Upper lobe of left lung (tissue), 6 donors: ENCODE results near the gene DNAH1. TPM values are rescaled to one million over a fixed set of nuclear protein-coding genes. Genes with fewer than 3 reads are reported as not detected.
A peak's percentile ranks its signal among the peaks of the same experiment; 100 is the strongest.

Experiments used
- ATAC-seq, 2 donors: fragments of 200-7000 bp; cut with Tn5 transposase; one replicate each; pipeline ENCODE4 v1.9.1; 2022; ENCODE audit warnings: mild to moderate bottlenecking in 2 of 2, moderate library complexity in 2 of 2; ENCODE audit not compliant: low FRiP score in 2 of 2
- DNase-seq, 2 donors: peaks; one replicate each; pipeline ENCODE4 v3.0.0-alpha.2; 2019 to 2020
- H3K27ac ChIP-seq, 4 donors: fragments of 200-600 bp; sonication (generic); one replicate each; pipeline ENCODE4 v1.5.1; 2016 to 2019
- H3K27me3 ChIP-seq, 4 donors: fragments of 200-600 bp; sonication (generic); one replicate each; pipeline ENCODE4 v1.5.1; 2017 to 2019
- H3K36me3 ChIP-seq, 4 donors: fragments of 200-600 bp; sonication (generic); one replicate each; pipeline ENCODE4 v1.5.1; 2016 to 2019
- H3K4me1 ChIP-seq, 4 donors: fragments of 200-600 bp; sonication (generic); one replicate each; pipeline ENCODE4 v1.5.1; 2018 to 2019
- H3K4me3 ChIP-seq, 4 donors: fragments of 200-600 bp; sonication (generic); one replicate each; pipeline ENCODE4 v1.5.1; 2017 to 2019; ENCODE audit warnings: mild to moderate bottlenecking in 2 of 4, moderate library complexity in 1 of 4
- H3K9me3 ChIP-seq, 4 donors: fragments of 200-600 bp; sonication (generic); one replicate each; pipeline ENCODE4 v1.5.1; 2018 to 2019
- EP300 ChIP-seq, 4 donors: sonication (generic); formaldehyde crosslinking; IDR thresholded peaks; one replicate each; pipeline ENCODE4 v1.5.1; 2017; ENCODE audit warnings: antibody characterized with exemption in 4 of 4, control low read depth in 2 of 4
- POLR2A ChIP-seq, 4 donors: fragments of 450-650 bp; IDR thresholded peaks; one replicate each; pipeline ENCODE4 v1.5.1; 2016 to 2017; ENCODE audit warnings: antibody characterized with exemption in 4 of 4, mild to moderate bottlenecking in 2 of 4
- POLR2AphosphoS5 ChIP-seq, 2 donors: sonication (generic); formaldehyde crosslinking; IDR thresholded peaks; one replicate each; pipeline ENCODE4 v1.5.1; 2017; ENCODE audit warnings: antibody characterized with exemption in 2 of 2
- WGBS, 2 donors: methylation state at CpG; one replicate each; pipeline ENCODE4 v1.1.5; 2017 to 2018; 5-methylcytosine and 5-hydroxymethylcytosine counted together
- total RNA-seq, 6 donors: library from RNA; depleted of rRNA in 4 of 6; stranded (reverse); fragments of >200 nt in 4 of 6; gene quantifications; one replicate each; pipeline versions ENCODE4 v1.1.0 to v1.2.1, GENCODE V29; 2016 to 2021
- TF ChIP-seq, protein P1 (sequence below), 6 experiments: fragments of 450-650 bp in 4 of 6; fragments of 200-600 bp in 2 of 6; sonication (generic) in 2 of 6; IDR thresholded peaks; one replicate each; pipeline ENCODE4 v1.5.1; 2016 to 2019; ENCODE audit warnings: antibody characterized with exemption in 6 of 6
- donor health status: DM: no; HTN: no; CAD: no; lungs with moderate emphysema.
- donor health status: DM: no; HTN: yes; CAD: no; lungs with severe emphysema.

The DNAH1 gene
- total RNA-seq, 6 donors from 2014 or later, result 10.8 to 67.1 (median 22.4) TPM

DNA sequence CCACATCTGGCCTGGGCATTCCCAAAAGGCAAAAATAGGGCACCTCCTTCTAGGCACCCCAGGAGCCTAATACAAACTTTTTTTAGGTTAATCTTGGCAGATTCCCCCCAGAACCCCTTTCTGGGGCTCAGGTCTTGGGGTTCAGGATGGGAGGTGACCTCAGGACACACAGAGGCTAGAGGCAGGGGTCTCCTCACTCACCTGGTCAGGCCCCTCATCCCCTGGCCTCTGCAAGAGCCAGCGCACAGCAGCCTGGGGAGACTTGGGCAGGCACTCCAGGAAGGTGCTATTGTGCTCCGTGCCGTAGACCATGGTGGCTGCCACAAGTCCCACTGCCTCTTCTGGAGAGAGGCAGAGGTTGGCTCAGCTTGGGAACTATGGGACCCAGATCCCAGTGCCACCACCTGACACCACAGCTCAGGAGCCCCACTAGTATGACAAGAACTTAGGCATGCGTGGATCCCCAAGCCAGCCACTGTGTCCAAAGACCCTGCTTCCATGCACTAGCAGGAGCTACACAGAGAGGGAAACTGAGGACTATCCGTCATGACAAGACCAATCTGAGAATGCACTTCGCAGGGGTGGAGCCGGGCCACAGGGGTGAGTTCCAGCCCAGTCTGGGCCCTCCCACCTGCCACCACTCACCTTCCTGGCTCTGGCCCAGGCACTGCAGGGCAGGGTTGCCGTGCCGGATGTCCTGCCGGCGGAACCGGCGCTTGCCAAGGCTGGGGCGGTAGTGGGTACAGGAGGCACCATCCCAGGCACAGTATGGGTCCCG lies 121.4 kb downstream of the DNAH1 start:
- no peaks in the 10 kb centered on the region for H3K27me3 ChIP-seq
- H3K36me3 ChIP-seq, result peaks cover 0 to 4% (median 0%) of the 10 kb centered on the region in 4 donors
- WGBS, 2 donors, result 74% methylated on average over 13 of the region's 15 CpGs; no CpG with 5 or more reads in 1 of the 2 donors
- TF ChIP-seq EP300 (IDR thresholded peaks at IDR 0.05) (no peak), POLR2AphosphoS5 (IDR thresholded peaks at IDR 0.05) (peak in 1 of 2 donors; percentile 33), POLR2A (IDR thresholded peaks at IDR 0.05) (no peak)
- TF ChIP-seq, protein P1, sequence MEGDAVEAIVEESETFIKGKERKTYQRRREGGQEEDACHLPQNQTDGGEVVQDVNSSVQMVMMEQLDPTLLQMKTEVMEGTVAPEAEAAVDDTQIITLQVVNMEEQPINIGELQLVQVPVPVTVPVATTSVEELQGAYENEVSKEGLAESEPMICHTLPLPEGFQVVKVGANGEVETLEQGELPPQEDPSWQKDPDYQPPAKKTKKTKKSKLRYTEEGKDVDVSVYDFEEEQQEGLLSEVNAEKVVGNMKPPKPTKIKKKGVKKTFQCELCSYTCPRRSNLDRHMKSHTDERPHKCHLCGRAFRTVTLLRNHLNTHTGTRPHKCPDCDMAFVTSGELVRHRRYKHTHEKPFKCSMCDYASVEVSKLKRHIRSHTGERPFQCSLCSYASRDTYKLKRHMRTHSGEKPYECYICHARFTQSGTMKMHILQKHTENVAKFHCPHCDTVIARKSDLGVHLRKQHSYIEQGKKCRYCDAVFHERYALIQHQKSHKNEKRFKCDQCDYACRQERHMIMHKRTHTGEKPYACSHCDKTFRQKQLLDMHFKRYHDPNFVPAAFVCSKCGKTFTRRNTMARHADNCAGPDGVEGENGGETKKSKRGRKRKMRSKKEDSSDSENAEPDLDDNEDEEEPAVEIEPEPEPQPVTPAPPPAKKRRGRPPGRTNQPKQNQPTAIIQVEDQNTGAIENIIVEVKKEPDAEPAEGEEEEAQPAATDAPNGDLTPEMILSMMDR (IDR thresholded peaks at IDR 0.05), result no peak
- no peaks in the 10 kb centered on the region for H3K9me3 ChIP-seq
- ATAC-seq (no peak), DNase-seq (peak in 1 of 2 donors; percentile 77)
- peak overlapping the region; percentile 33 to 79 (median 64) for H3K27ac ChIP-seq
- no peak overlapping the region for H3K4me3 ChIP-seq
- peaks cover 44 to 75% (median 59%) of the 10 kb centered on the region in 4 donors for H3K4me1 ChIP-seq

DNA sequence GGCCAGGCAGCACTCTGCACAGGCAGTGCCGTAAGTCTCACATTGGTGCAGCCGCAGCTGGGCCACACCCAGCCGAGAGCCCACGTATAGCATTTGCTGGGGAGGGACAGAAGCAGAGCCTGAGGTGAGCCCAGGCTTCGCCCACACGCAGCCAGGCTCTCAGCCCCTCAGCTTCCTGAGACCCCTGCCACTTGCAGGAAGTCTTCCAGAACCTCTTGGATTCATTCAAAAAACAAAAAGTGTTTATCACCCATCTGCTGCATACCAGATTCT lies 121.9 kb downstream of the DNAH1 start:
- TF ChIP-seq POLR2AphosphoS5 (IDR thresholded peaks at IDR 0.05), result no peak
- Histone ChIP-seq H3K4me3 (no peak overlapping the region), H3K36me3 (peaks cover 0 to 4% (median 0%) of the 10 kb centered on the region in 4 donors), H3K4me1 (peaks cover 38 to 69% (median 53%) of the 10 kb centered on the region in 4 donors), H3K27me3 (no peaks in the 10 kb centered on the region), H3K9me3 (no peaks in the 10 kb centered on the region), H3K27ac (peak overlapping the region in 3 of 4 donors; percentile 33 to 78 (median 75))
- ATAC-seq (no peak), DNase-seq (no peak)
- 72 to 86% methylated on average over 3 to 6 of the region's 6 CpGs for WGBS, 2 donors

DNA sequence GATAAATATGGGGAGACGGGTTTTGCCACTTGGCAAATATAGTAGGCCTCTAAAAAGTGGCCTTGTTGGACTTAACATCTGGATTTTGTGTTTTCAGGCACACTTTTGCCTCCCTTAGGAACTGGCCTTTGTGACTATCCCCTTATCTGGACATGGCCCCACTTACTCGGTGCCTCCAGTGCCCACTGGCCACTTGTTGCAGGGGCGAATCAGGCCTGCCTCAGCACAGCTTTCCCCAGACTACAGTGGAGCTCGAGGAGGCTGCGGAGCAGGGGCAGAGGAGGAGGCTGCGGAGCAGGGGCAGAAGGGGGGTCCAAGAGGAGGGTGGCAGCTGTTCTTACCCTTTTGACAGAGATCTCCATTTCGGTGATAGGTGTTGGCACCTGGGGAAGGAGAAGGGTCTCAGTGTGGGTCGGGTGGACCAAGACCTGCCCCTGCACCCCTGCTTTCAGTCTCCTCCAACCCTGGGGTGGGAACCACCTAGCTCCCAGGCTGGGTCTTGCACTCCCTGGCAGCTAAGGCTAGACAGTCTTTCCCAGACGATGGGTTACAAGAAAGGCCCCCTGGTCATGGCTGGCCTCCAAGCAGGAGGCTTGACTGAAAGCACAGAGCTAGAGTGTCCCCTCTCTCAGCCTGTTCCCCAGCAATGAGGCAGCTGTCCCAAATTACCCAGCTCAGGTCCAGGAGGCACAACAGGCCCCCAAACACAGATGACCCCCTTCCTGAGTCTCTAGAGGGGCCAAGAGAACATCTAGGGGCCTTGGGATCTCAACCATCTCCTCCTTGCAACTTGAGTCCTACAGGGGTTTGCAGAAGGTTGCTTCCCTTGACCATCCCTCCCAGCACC lies 122.7 kb downstream of the DNAH1 start:
- Histone ChIP-seq H3K4me1 (peaks cover 32 to 63% (median 47%) of the 10 kb centered on the region in 4 donors), H3K27me3 (no peaks in the 10 kb centered on the region), H3K9me3 (no peaks in the 10 kb centered on the region), H3K36me3 (peaks cover 0 to 4% (median 0%) of the 10 kb centered on the region in 4 donors), H3K27ac (peak overlapping the region in 3 of 4 donors; percentile 33 to 78 (median 75)), H3K4me3 (no peak overlapping the region)
- TF ChIP-seq, protein P1 (IDR thresholded peaks at IDR 0.05), result no peak
- no peak for TF ChIP-seq POLR2A (IDR thresholded peaks at IDR 0.05)
- no peak for TF ChIP-seq EP300 (IDR thresholded peaks at IDR 0.05)
- no peak for TF ChIP-seq POLR2AphosphoS5 (IDR thresholded peaks at IDR 0.05)
- DNase-seq (no peak), ATAC-seq (no peak)
- 80 to 84% methylated on average over 9 of the region's 9 CpGs for WGBS, 2 donors

DNA sequence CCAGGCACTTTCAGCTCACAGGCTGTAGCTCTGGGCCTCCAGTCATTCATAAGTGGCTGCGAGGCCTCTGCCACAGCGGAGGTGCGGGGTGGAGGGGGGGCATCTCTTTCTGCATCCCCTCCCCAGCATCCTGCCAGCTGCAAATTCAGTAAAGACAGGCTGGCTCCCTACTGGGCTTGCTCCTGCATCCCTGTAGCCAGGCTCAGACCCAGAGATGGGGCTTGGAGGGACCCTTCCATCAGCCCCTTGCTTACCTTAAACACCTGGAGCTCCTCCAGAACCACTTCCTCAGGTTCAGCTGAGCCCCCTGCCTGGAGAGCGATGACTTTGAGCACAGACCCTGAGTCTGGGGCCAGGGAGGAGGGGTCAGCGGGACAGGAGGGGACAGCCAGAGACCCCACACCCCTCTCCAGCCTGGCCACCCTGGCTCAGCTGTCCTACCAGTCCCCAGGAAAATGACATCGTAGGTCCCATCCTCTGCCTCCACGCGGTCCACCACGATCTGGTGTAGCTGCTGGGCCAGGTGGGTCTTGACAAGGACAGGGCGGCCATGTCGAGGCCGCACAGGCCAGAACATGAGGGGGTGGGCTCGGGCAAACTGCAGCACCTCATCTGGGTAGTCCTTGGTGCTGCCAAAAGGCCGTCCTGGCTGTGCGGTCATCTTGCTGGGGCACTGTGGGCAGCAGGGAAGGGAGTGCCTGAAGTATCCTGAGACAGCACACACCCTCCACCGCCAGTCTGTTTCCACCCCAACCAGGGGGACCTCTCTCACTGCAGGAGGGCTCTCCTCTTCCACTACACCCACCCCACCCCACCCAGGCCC lies 123.5 kb downstream of the DNAH1 start:
- 82 to 90% methylated on average over 3 to 16 of the region's 16 CpGs for WGBS, 2 donors
- Histone ChIP-seq H3K4me1 (peaks cover 23 to 55% (median 41%) of the 10 kb centered on the region in 4 donors), H3K27me3 (no peaks in the 10 kb centered on the region), H3K4me3 (peak overlapping the region in 1 of 4 donors; percentile 5), H3K27ac (peak overlapping the region in 3 of 4 donors; percentile 31 to 78 (median 75)), H3K9me3 (no peaks in the 10 kb centered on the region), H3K36me3 (peaks cover 0 to 4% (median 0%) of the 10 kb centered on the region in 4 donors)
- ATAC-seq (no peak), DNase-seq (no peak)
- TF ChIP-seq POLR2AphosphoS5 (IDR thresholded peaks at IDR 0.05) (no peak), POLR2A (IDR thresholded peaks at IDR 0.05) (no peak), EP300 (IDR thresholded peaks at IDR 0.05) (no peak)
- TF ChIP-seq, protein P1 (IDR thresholded peaks at IDR 0.05), result no peak
